GM12873 (cell line): ENCODE data around the gene PODXL2.
A peak's percentile ranks its signal among the peaks of the same experiment; 100 is the strongest.

Experiments used
- TF ChIP-seq, protein P1 (sequence below): IDR thresholded peaks from 2 replicates; pipeline ENCODE4 v1.5.1; 2012; ENCODE audit warnings: low read depth, mild to moderate bottlenecking, moderate library complexity, low read length, control low read depth; ENCODE audit not compliant: insufficient read depth; ENCODE audit errors: missing control alignments

The PODXL2 gene

DNA sequence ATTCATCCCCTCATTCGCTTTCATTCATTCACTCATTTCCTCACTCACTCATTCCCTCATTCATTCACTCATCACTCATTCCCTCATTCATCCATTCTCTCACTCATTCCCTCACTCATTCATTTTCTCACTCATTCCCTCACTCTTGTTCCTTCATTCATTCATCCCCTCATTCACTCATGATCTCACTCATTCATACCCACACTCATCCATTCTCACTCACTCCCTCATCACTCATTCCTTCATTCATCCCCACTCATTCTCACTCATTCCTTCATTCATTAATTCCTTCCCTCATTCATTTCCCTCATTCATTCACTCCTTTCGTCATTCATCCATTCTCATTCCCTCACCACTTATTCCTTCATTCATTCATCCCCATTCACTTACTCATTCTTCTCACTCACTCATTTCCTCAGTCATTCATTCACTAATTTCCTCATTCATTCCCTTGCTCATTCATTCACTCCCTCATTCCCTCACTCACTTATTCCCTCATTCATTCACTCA is 58.3 kb downstream of the PODXL2 start:
- TF ChIP-seq, protein P1, sequence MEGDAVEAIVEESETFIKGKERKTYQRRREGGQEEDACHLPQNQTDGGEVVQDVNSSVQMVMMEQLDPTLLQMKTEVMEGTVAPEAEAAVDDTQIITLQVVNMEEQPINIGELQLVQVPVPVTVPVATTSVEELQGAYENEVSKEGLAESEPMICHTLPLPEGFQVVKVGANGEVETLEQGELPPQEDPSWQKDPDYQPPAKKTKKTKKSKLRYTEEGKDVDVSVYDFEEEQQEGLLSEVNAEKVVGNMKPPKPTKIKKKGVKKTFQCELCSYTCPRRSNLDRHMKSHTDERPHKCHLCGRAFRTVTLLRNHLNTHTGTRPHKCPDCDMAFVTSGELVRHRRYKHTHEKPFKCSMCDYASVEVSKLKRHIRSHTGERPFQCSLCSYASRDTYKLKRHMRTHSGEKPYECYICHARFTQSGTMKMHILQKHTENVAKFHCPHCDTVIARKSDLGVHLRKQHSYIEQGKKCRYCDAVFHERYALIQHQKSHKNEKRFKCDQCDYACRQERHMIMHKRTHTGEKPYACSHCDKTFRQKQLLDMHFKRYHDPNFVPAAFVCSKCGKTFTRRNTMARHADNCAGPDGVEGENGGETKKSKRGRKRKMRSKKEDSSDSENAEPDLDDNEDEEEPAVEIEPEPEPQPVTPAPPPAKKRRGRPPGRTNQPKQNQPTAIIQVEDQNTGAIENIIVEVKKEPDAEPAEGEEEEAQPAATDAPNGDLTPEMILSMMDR: no peak

DNA sequence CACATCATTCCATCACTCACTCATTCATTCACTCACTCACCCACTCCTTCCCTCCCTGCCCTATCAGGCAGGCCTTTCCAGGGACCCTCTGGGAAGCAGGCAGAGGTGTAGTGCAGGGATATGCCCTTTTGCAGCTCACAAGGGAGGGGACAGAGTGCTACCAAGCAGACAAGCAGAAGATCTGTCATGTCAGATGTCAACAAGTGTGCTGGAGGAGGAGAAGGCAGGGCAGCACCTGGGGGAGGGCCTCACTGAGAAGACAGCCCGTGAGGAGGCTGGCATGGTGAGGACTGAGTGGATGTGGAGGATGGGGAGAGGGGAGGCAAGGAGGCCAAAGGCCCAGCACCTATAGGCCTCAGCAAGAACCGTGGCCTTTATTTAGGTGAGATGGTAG is 59.0 kb downstream of the PODXL2 start:
- TF ChIP-seq, protein P1: no peak

DNA sequence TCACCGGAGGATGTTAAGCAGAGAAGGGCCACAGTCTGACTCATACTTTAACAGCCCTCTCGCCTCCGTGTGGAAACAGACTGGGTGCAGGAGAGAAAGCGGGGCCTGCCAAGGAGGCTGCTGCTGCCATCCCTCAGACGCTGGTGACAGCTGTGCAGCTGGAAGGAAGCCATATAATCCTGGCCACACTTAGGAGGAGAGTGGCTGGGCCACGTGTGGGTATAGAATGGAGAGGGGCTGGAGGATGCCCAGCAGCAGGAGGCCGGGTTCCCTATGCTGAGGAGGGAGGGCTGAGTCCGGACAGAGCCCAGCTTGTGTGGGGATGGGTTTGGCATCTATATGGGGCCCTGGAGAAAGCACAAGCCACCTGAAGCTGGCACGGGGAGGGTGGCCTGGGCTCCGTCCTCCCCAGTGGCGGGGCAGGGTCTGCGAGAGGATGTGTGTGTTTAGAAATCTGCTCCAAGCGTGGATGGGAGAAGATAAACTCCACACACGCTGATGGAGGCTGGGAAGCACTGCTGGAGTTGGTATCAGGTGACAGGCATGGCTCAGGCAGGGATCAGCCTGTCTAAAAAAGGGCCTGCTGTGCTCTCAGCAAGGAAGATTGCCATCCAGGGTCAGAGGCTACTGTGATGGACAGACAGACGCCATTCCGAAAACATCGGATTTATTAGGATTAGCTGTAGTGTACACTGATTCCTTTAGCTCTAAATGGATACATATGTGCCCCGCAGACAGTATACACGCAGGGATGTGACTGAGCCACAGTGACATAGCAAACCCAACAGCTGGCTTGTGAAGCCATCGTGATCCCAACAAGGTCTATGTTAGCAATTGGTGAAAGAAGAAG is 59.7 kb downstream of the PODXL2 start:
- TF ChIP-seq, protein P1: no peak

DNA sequence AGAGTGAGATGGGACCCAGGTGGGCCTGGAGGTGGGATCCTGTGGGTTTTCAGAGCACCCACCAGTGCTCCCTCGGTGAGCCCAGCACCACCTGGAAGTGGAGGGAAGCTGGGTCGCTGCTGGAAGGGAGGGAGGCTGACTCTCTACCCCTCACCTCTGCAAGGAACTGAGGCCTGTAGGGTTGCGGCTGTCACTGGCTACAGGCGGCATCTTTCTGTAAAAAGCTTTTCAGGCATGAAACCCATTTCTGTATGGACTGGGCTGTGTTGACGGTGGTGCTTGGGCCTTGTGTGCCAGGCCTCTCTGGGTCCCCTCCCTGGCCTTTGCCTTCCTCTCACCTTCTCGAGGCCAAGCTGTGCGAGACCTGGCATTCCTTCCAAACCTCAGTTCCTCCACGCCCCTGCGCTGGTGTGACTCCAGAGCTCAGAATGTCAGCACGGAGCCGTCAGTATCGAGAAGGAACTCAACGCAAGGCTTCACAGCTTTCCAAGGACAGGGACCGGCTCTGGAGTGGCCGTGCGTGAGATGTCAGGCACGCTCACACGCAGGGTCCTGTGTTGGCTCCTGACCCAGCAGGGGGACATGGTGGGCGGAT is 60.4 kb downstream of the PODXL2 start:
- TF ChIP-seq, protein P1: no peak

DNA sequence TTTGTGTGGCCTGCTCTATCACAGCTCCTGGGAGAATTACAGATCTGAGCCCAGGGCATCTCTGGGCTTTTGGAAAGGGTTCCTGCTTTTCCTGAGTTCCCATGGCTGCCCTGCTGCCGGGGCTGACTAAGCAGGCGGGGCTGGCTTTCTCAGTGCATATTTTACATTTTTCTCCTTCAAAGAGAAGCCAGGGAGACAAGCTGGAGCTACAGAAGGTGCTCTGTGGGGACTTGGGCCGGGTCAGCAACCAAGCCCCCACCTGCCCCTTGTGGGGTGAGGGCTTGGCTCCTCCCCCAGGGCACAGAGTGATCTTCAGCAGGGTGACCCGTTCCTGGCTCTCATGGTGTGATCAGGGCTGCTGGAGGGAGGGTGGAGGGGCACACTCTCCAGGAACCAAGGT is 61.1 kb downstream of the PODXL2 start:
- TF ChIP-seq, protein P1: no peak

DNA sequence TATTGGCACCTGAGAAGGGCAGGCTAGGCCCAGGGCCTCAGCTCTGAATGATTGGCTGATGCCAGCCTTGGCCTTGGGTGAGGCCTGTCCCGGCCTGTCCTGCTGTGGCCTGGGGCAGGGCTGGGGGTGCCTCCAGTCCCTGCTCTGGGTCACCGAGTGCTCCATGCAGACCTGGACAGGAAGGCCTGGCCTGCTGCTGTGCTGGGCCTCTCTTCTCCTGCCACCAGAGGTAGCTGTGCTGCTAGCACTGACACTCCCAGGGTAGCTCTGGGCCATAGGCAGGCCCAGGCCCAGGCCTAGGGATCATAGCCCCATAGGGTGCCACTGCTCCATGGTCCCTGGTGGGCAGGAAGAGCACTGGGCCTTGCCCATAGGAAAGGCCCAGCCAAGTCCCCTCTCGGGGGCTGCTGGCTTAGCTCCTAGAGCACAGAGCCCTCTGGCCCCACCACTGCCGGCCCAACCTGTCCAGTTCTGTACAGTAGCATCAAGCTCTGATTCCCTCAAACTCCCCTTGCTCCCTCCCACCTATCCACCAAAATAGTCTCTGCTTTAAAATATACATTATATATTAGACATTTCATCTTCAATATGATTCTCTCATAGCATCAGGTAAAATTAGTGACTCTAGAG is 62.0 kb downstream of the PODXL2 start:
- TF ChIP-seq, protein P1: peak; percentile 59

DNA sequence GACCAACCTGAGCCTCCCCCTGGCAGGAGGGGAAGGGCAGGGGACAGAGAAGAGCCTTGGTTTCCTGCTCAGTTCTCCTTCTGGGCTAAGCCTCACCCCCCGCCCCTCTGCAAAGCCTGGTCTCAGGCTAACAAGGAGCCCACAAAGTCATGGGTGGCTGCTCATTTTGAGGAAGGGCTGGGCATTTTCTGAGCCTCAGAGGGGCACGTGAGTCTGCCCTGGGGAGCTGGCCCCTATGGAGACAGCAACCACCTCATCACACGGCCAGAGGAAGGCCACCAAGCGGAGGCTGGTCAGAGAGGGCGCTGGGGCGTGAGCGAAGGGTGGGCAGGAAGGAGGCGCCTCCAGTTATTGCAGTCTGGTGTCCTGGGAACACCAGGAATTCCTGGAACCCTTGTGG is 62.5 kb downstream of the PODXL2 start:
- TF ChIP-seq, protein P1: no peak
